HUES6 (cell line): Measurements from ENCODE around the gene DAB2IP.

Experiments
- H3K27ac ChIP-seq: 2 replicates; pipeline ENCODE4 v1.7.0; 2013; ENCODE audit warnings: low read depth, mild to moderate bottlenecking, low read length, inconsistent platforms
- H3K27me3 ChIP-seq: 2 replicates; pipeline ENCODE4 v1.6.1; 2013; ENCODE audit warnings: low read length; ENCODE audit not compliant: control insufficient read depth, insufficient read depth
- H3K36me3 ChIP-seq: 2 replicates; pipeline ENCODE4 v1.6.1; 2013; ENCODE audit warnings: low read length; ENCODE audit not compliant: control insufficient read depth, insufficient read depth
- H3K4me1 ChIP-seq: 2 replicates; pipeline ENCODE4 v1.6.1; 2013; ENCODE audit warnings: low read length; ENCODE audit not compliant: control insufficient read depth, insufficient read depth
- H3K4me3 ChIP-seq: 2 replicates; pipeline ENCODE4 v1.5.1; 2013; ENCODE audit warnings: low read depth, low read length
- H3K9ac ChIP-seq: one replicate; pipeline ENCODE4 v1.6.1; 2013; ENCODE audit warnings: mild to moderate bottlenecking, low read length
- H3K9me3 ChIP-seq: 2 replicates; pipeline ENCODE4 v1.6.1; 2013; ENCODE audit warnings: low read depth, low read length; ENCODE audit not compliant: control insufficient read depth, insufficient read depth

The DAB2IP gene

DNA sequence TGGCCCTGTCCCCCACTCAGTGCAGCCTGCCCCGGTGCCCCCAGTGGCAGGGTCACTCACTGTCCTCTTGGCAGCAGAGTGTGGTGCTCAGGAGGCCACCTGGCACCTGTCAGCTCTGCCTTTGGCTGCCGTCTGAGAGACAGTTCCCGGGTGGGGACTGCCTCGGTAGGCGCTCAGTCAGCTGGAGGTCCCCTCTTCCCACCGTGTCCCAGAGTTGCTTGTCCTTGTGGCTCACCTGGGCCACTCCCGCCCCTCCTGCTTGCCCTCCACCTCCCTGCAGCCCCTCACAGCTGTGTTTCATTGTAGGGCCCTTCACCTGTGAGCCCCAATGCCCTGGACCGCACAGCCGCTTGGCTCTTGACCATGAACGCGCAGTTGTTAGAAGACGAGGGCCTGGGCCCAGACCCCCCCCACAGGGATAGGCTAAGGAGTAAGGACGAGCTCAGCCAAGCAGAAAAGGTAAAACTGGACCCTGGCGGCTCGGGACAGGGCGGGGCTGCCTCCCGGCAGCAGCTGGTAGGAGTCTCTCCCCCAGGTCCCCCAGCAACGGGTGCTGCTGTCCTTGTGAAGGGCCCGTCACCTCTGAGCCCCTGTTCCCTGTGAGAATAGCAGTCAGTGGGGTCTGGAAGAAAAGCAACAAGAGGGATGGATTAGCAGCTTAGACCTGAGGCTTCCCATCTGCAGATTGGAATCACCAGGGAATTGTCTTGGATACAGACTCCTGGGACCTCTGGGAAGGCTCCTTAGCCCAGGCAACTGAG, 122.7 kb downstream of the DAB2IP start:
- H3K9ac ChIP-seq: no peak overlapping the region
- H3K36me3 ChIP-seq: peaks cover 85% of the 10 kb centered on the region
- no peaks in the 10 kb centered on the region for H3K27me3 ChIP-seq
- H3K27ac ChIP-seq: no peak overlapping the region
- H3K4me3 ChIP-seq: no peak overlapping the region
- H3K4me1 ChIP-seq: no peaks in the 10 kb centered on the region; the same call in 1 of the 2 replicates
- no peaks in the 10 kb centered on the region for H3K9me3 ChIP-seq

DNA sequence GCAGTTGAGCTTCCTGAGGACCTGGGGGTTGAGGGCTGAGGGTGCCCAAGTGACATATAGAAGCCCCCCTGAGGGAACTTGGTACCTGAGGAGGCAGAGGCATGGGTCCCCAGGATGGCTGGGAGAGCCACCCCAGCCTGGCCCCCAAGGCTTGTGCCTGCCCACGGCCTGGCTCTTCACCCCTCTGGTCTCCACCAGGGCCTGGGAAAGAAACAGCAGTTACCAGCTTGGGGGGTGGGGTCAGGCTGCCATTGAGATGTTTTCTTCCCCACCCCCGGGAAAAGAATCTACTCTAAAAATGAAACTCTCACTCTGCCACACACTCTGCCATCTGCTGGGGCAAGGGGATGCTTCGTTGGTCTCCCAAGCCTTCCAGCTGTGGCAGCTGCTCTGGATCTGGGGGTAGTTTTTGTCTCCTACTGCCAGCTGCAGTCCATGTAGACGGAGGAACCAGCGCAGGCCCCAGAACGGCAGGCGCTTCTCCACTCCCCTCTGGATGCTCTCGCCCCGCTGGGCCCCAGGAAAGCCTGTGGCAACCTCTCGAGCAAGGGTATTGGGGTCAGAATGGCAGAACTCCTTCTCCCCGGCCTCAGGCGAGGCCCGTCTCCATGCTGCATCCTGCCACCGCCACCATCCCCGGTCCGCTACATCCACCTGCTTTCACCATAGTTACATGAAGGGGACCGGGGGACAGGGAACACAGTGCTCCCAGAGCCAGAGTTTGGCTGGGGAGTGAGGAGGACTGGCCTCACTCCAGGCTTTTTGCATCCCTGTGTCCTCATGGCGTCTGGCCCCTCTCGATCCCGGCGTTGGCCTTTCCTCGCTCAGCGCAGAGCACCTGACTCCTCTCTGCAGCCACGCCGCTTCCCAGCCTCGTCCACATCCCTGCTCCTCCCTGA, 123.5 kb downstream of the DAB2IP start:
- no peak overlapping the region for H3K9ac ChIP-seq
- no peak overlapping the region for H3K4me3 ChIP-seq
- no peaks in the 10 kb centered on the region for H3K27me3 ChIP-seq
- no peaks in the 10 kb centered on the region for H3K9me3 ChIP-seq
- H3K27ac ChIP-seq: no peak overlapping the region
- peaks cover 7% of the 10 kb centered on the region; the same call in 1 of the 2 replicates for H3K4me1 ChIP-seq
- H3K36me3 ChIP-seq: peaks cover 76% of the 10 kb centered on the region

DNA sequence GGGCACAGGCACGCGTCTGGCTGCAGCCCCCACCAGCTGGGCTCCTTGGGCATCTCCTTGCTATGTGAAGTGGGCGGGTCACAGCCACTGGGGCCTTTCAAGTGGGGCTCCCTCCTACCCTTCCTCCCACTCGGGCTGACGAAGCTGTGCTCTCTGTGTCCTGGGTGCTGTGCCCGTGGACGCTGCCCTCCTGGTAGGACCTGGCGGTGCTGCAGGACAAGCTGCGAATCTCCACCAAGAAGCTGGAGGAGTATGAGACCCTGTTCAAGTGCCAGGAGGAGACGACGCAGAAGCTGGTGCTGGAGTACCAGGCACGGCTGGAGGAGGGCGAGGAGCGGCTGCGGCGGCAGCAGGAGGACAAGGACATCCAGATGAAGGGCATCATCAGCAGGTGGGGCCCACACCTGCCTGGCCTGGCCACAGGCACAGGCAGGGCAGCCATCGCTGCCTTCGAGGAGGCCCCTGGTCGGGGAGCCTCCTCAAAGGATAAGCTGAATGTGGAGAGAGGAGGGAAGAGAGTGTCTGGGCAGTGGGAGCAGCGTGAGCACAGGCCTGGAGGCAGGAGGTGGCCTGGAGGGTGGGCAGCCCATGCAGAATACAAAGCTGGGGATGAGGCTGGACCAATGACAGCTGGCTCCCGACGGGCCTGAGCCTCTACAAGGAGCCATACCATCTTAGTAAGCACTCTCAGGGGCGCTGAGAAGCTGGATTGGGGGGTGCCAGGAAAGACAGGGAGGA, 124.7 kb downstream of the DAB2IP start:
- Histone ChIP-seq H3K4me1 (peaks cover 11% of the 10 kb centered on the region; the same call in 1 of the 2 replicates), H3K9me3 (no peaks in the 10 kb centered on the region), H3K27ac (no peak overlapping the region), H3K9ac (no peak overlapping the region), H3K27me3 (no peaks in the 10 kb centered on the region), H3K36me3 (peaks cover 72% of the 10 kb centered on the region), H3K4me3 (no peak overlapping the region)

DNA sequence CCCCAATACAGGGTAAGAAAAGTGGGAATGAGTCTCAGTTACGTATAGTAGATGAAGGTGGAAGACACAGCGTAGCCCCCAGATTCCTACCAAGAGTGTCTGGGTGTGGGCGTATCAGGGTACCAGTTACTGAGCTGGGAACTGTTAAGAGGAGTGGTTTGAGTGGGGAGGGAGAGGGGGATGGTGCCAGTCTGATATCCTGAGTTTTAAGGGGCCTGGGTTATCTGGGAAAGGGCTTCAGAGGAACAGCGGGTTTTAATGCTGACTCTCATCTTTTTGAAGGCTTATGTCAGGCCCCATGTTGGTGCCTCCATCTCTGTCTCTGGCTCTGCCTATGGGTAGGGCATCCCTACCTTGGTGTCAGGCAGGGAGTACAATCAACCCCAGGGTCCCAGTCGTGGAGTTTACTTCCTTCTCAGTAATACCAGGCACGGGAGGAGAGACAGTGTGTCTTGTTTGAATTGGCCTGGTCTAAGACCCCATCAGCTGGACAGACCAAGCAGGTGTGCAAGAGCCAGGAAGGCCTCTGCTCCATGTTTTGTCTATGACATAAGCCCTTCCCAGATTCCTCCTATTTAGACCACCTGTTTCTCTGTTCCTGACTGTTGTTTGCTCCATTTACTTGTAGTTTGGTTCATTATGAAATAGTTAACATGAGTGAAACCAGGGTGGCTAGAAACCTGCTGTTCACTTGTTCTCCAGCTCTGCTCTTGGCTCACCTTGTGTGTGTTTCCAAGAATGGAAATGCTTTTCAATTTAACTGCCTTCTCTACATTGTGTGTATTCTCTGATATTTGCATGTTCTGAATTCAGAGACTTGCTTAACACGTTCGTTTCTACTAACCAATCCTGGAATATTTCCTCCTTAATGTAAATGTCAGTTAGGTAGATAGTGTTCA, 125.6 kb downstream of the DAB2IP start:
- H3K27me3 ChIP-seq: no peaks in the 10 kb centered on the region
- H3K4me3 ChIP-seq: no peak overlapping the region
- H3K9me3 ChIP-seq: no peaks in the 10 kb centered on the region
- H3K36me3 ChIP-seq: peaks cover 73% of the 10 kb centered on the region
- H3K27ac ChIP-seq: no peak overlapping the region
- H3K4me1 ChIP-seq: peaks cover 11% of the 10 kb centered on the region; the same call in 1 of the 2 replicates
- no peak overlapping the region for H3K9ac ChIP-seq

DNA sequence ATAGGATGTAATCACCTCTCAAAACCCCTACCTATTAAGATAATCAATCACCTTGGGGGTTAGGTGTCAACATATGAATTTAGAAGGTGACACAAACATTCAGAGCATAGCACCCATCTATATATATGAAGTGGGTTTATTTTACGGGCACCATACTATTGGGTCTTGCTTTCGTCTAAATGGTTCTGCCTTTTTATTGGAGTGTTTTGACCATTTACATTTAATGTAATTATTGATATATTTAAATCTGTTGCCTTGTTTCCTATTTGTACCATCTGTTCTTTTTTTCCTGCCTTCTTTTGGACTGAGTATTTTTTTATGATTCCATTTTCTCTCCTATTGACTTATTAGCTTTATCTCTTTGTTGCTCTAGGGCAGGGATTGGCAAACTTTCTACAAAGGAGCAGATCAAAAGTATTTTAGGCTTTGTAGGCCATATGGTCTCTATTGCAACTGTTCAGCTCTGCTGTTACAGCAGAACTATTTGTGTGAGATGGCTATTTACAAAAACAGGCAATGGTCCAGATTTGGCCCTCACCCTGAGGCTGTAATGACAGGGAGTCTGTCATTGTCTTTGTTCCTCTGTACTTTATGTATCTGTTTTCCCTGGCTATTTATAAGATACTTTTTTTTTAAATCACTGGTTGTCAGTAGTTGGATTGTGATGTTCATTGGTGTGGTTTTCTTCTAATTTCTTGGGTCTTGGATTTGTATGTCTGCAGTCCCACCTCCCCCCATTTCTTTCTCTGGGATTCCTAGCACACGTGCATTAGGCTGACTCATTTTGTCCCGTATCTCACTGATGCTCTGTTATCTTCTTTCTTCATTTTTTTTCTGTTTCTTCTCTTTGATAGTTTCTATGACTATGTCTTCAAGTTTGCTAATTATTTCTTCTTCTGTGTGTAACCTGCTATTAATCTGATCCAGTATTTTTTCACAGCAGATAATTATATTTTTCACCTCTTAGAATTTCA, 127.1 kb downstream of the DAB2IP start:
- peaks cover 65% of the 10 kb centered on the region for H3K36me3 ChIP-seq
- H3K4me1 ChIP-seq: peaks cover 17% of the 10 kb centered on the region
- no peaks in the 10 kb centered on the region for H3K27me3 ChIP-seq
- H3K9me3 ChIP-seq: no peaks in the 10 kb centered on the region
- no peak overlapping the region for H3K9ac ChIP-seq
- H3K4me3 ChIP-seq: no peak overlapping the region
- H3K27ac ChIP-seq: no peak overlapping the region

DNA sequence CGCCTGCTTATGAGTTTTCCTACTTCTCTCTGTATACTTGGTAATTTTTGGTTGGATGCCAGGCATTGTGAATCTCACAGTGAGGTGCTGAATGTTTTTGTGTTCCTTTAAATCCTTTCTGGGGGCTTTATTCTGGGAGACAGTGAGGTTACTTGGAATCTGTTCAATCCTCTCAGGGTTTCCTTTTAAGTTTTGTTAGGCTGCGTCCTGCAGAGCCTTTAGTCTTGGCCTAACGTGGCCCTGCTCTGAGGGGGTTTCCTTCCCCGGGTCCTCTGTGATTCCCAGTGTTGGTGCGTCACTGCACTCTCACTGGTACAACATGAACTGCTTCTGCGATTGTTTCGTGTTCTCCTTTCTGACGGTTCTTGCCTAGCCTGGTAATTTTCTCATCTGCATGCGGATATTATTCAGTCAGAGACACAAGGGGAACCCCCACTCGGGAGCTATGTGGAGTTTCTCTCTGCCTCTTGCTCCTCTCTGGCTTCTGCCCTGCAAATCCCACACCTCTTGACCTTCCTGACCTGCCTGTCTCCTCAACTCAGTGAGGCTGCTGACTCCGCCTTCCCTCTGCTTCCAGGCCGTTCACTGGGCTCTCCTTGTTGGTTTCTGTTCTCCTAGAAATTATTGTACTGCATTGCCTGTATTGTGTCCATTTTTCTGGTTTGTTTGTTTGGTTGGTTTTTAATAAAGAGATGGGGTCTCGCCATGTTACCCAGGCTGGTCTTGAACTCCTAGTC, 128.1 kb downstream of the DAB2IP start:
- Histone ChIP-seq H3K9me3 (no peaks in the 10 kb centered on the region), H3K4me1 (peaks cover 27% of the 10 kb centered on the region), H3K9ac (no peak overlapping the region), H3K4me3 (no peak overlapping the region), H3K27ac (0 out of 2 replicates have a peak overlapping the region, but pooled peaks have one; percentile 4), H3K36me3 (peaks cover 55% of the 10 kb centered on the region), H3K27me3 (no peaks in the 10 kb centered on the region)

DNA sequence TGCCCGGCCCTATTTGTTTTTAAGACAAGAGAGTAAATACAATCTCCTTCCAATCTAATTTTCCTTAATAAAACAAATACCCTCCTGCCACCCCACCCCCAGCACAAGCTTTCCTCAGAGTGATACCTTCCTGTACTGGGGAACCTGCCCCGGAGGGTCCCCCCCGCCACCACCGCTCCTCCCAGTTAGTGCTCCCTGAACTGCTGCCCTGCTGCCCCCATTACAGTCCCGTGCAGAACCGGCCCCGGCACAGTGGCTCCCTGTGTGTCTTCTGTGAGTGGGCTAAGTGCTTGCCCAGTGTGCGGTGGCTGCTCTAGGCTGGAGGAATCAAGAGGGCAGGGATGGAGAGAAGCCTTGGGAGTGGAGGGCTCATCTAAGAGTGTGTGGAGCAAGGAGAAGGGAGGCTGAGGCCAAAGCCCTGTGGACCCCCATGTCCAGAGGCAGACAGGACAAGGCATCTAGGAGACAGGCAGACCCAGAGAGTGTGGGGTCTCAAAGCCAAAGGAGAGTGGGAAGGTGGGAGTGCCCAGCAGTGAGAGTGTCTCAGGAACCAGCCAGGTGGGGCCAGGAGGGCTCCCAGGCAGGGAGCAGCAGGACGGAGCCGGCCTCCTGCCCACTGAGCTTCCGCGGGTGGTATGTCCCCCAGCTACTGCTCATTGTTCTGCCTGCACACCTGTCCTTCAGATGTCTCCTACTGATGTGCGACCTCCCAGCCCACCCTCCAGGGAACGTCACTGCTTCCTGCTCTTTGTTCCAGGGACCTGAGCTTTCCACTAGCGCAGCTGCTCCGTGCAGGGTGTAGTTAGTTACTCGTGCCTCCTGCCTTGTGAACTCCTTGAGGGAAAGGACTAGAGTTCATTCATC, 129.0 kb downstream of the DAB2IP start:
- no peak overlapping the region for H3K27ac ChIP-seq
- peaks cover 47% of the 10 kb centered on the region for H3K36me3 ChIP-seq
- H3K9ac ChIP-seq: no peak overlapping the region
- peaks cover 34% of the 10 kb centered on the region for H3K4me1 ChIP-seq
- no peaks in the 10 kb centered on the region for H3K9me3 ChIP-seq
- H3K4me3 ChIP-seq: no peak overlapping the region
- H3K27me3 ChIP-seq: no peaks in the 10 kb centered on the region

DNA sequence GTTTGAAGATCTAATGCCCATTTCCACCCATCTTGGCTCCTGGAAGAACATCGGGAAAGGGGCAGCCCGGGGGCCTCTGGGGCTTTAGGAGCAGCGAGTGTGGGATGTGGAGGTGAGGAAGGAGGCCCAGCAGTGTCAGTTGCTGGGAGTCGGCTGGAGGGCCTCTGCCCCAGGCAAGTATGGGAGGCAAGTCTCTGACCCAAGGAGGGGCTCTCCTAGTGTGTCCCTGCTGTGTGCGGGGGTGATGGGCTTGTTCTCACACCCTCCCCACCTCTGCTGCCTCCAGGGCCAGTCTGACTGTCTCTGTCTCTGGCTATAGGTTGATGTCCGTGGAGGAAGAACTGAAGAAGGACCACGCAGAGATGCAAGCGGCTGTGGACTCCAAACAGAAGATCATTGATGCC, 129.7 kb downstream of the DAB2IP start:
- Histone ChIP-seq H3K9me3 (no peaks in the 10 kb centered on the region), H3K4me1 (peaks cover 34% of the 10 kb centered on the region), H3K4me3 (no peak overlapping the region), H3K27ac (no peak overlapping the region), H3K36me3 (peaks cover 39% of the 10 kb centered on the region), H3K9ac (no peak overlapping the region), H3K27me3 (no peaks in the 10 kb centered on the region)
